Glutamatergic neuron (in vitro differentiated cells): Measurements from ENCODE around the gene RPL36. TPM values are rescaled to one million over a fixed set of nuclear protein-coding genes. Genes with fewer than 3 reads are reported as not detected.

Source experiments
- DNase-seq: peaks from one replicate; pipeline ENCODE4 v3.0.0; 2022
- H3K27ac Mint-ChIP-seq: one replicate; pipeline ENCODE4 v1.8.0; 2020; ENCODE audit warnings: mild to moderate bottlenecking, mixed read lengths, inconsistent platforms; ENCODE audit not compliant: unreplicated experiment
- H3K27me3 Mint-ChIP-seq: one replicate; pipeline ENCODE4 v1.8.0; 2020; ENCODE audit warnings: mild to moderate bottlenecking, moderate library complexity, mixed read lengths, inconsistent platforms; ENCODE audit not compliant: unreplicated experiment
- H3K36me3 Mint-ChIP-seq: one replicate; pipeline ENCODE4 v1.8.0; 2020; ENCODE audit warnings: mild to moderate bottlenecking, mixed read lengths, inconsistent platforms; ENCODE audit not compliant: unreplicated experiment
- H3K4me1 Mint-ChIP-seq: one replicate; pipeline ENCODE4 v1.8.0; 2020; ENCODE audit warnings: mild to moderate bottlenecking, low read depth, mixed read lengths, inconsistent platforms; ENCODE audit not compliant: unreplicated experiment
- H3K4me3 Mint-ChIP-seq: one replicate; pipeline ENCODE4 v1.8.0; 2020; ENCODE audit warnings: mild to moderate bottlenecking, mixed read lengths, inconsistent platforms; ENCODE audit not compliant: unreplicated experiment
- H3K9me3 Mint-ChIP-seq: one replicate; pipeline ENCODE4 v1.8.0; 2020; ENCODE audit warnings: mild to moderate bottlenecking, moderate library complexity, mixed read lengths, inconsistent platforms; ENCODE audit not compliant: unreplicated experiment
- long read RNA-seq: library from polyadenylated mRNA; unstranded; transcript quantifications from one replicate; pipeline ENCODE4 v2.0.0, GENCODE V29; 2020; ENCODE audit not compliant: unreplicated experiment
- total RNA-seq: library from RNA; stranded (reverse); fragmentation: NEBNext Ultra II Directional; extraction: Animal tissue kit (Norgen Biotek cat#: 25700); gene quantifications from one replicate; pipeline ENCODE4 v1.2.1, GENCODE V29; 2021; ENCODE audit not compliant: unreplicated experiment
- TF ChIP-seq, protein P1 (sequence below): fragments of 200-600 bp; sonication (generic); IDR thresholded peaks from one replicate; pipeline ENCODE4 v1.5.0; 2021; ENCODE audit not compliant: partially characterized antibody, unreplicated experiment

The RPL36 gene
- 514 TPM for total RNA-seq
- long read RNA-seq, transcript RPL36-202 (3 exons, 556 nt), result minor isoform, 66 of 597 reads
- long read RNA-seq, transcript RPL36-201 (4 exons, 707 nt), result major isoform, 512 of 597 reads
- long read RNA-seq, partial matches to known transcripts, result 3 of 597 reads
- long read RNA-seq, other reads (novel, unspliced or antisense), result 14 of 597 reads

- Mint-ChIP-seq H3K36me3 (no peaks in the 10 kb centered on the region), H3K27ac (peak within 1 kb of the TSS; percentile 93), H3K4me1 (no peaks in the 10 kb centered on the region), H3K9me3 (peaks cover 18% of the 10 kb centered on the region), H3K27me3 (peaks cover 18% of the 10 kb centered on the region), H3K4me3 (peak within 1 kb of the TSS; percentile 96)
- TF ChIP-seq, protein P1, sequence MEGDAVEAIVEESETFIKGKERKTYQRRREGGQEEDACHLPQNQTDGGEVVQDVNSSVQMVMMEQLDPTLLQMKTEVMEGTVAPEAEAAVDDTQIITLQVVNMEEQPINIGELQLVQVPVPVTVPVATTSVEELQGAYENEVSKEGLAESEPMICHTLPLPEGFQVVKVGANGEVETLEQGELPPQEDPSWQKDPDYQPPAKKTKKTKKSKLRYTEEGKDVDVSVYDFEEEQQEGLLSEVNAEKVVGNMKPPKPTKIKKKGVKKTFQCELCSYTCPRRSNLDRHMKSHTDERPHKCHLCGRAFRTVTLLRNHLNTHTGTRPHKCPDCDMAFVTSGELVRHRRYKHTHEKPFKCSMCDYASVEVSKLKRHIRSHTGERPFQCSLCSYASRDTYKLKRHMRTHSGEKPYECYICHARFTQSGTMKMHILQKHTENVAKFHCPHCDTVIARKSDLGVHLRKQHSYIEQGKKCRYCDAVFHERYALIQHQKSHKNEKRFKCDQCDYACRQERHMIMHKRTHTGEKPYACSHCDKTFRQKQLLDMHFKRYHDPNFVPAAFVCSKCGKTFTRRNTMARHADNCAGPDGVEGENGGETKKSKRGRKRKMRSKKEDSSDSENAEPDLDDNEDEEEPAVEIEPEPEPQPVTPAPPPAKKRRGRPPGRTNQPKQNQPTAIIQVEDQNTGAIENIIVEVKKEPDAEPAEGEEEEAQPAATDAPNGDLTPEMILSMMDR, result peak; percentile 93
- peak; percentile 99 for DNase-seq
Observed at GRCh38 chr19:5690125-5690954, at the start of gene RPL36. Gene RPL36 (plus strand): TSS chr19:5690295. CDS start chr19:5690508, 213 bp downstream.

GRCh38 chr19:5641171-5641570, 48.9 kb upstream of the RPL36 start:
- H3K27ac Mint-ChIP-seq, result no peak overlapping the region
- no peaks in the 10 kb centered on the region for H3K9me3 Mint-ChIP-seq
- H3K4me3 Mint-ChIP-seq, result no peak overlapping the region
- DNase-seq, result no peak
- no peaks in the 10 kb centered on the region for H3K36me3 Mint-ChIP-seq
- TF ChIP-seq, protein P1, result no peak
- peaks cover 9% of the 10 kb centered on the region for H3K4me1 Mint-ChIP-seq
- no peaks in the 10 kb centered on the region for H3K27me3 Mint-ChIP-seq

DNA sequence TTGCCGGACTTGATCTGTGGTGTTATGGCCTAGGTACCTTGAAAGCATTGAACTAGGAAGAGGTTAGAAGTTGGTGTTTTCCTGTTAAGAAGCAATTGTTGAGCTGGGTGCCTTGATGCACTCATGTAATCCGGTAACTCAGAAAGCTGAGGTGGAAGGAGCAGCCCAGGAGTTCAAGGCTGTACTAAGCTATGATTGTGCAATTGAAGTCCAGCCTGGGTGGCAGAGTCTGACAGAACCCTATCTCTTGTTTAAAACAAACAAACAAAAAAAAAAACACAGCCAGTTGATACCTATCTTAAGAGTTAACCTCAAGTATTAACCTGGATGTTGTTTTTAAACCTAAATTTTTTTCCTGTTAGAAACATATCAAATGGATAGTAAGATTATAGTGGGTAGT, 47.9 kb upstream of the RPL36 start:
- Mint-ChIP-seq H3K27me3 (peaks cover 2% of the 10 kb centered on the region), H3K9me3 (no peaks in the 10 kb centered on the region), H3K27ac (no peak overlapping the region), H3K4me1 (peaks cover 9% of the 10 kb centered on the region), H3K4me3 (no peak overlapping the region), H3K36me3 (no peaks in the 10 kb centered on the region)
- TF ChIP-seq, protein P1, result no peak
- DNase-seq, result no peak

DNA sequence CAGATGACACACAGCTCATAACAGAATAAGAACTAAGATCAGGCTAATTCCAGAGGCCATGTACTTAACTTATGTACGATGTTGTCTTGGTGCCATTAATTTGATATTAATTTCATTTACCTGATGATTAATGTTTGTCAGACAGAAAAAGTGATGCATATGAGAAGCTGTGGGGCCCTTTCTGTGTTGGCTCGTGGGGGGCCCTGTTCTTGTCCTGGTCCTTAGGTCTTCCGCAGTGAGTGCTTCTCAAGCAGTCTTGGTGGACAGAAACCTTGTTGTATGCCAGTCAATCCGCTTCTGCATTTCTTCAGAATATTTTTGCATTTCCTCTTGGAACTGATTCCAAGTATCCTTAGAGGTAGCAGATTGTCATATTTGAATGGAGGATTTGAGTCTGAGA, 47.0 kb upstream of the RPL36 start:
- Mint-ChIP-seq H3K4me3 (no peak overlapping the region), H3K27me3 (peaks cover 2% of the 10 kb centered on the region), H3K36me3 (no peaks in the 10 kb centered on the region), H3K27ac (no peak overlapping the region), H3K4me1 (peaks cover 9% of the 10 kb centered on the region), H3K9me3 (no peaks in the 10 kb centered on the region)
- no peak for DNase-seq
- TF ChIP-seq, protein P1, result no peak

GRCh38 chr19:5644037-5644436, 46.1 kb upstream of the RPL36 start:
- Mint-ChIP-seq H3K36me3 (no peaks in the 10 kb centered on the region), H3K4me1 (peaks cover 9% of the 10 kb centered on the region), H3K27ac (peak overlapping the region; percentile 71), H3K9me3 (no peaks in the 10 kb centered on the region), H3K4me3 (no peak overlapping the region), H3K27me3 (peaks cover 2% of the 10 kb centered on the region)
- no peak for DNase-seq
- TF ChIP-seq, protein P1, result no peak
